TTC549 (cell line): ENCODE results near the gene RAX2.
"Not testable (repeated sequence)": the region's sequence is repeated elsewhere in the genome, so short reads cannot be mapped to it uniquely, and the experiment has no call there.

ENCODE experiments used
- FAIRE-seq: peaks from 2 replicates; lab custom pipeline; 2012; peaks lifted over from hg19 to GRCh38; lab: Jason Lieb, UNC

Gene RAX2

GRCh38 chr19:3771906-3772455, at the start of gene RAX2:
Gene RAX2, minus strand, starts transcription at chr19:3772228. Its CDS starts 486 bp downstream, at chr19:3771742.
- FAIRE-seq = no peak

GRCh38 chr19:3821156-3821555, 49.1 kb upstream of the RAX2 start:
- no peak for FAIRE-seq

- no peak for FAIRE-seq
Measured at GRCh38 chr19:3819989-3820388, 48.0 kb upstream of the RAX2 start.

GRCh38 chr19:3818918-3819317, 46.9 kb upstream of the RAX2 start:
- FAIRE-seq = no peak

- FAIRE-seq = no peak
Measured at GRCh38 chr19:3818466-3818865, 46.4 kb upstream of the RAX2 start.

GRCh38 chr19:3817761-3818160, 45.7 kb upstream of the RAX2 start:
- no peak for FAIRE-seq

GRCh38 chr19:3816566-3817218, 44.7 kb upstream of the RAX2 start:
- FAIRE-seq = no peak

GRCh38 chr19:3816148-3816547, 44.1 kb upstream of the RAX2 start:
- FAIRE-seq = not testable (repeated sequence)

- FAIRE-seq = no peak
Measured at GRCh38 chr19:3814648-3815047, 42.6 kb upstream of the RAX2 start.

- FAIRE-seq = no peak
Measured at GRCh38 chr19:3813473-3814392, 41.7 kb upstream of the RAX2 start.

- FAIRE-seq = no peak
Measured at GRCh38 chr19:3810708-3811355, 38.8 kb upstream of the RAX2 start.

- FAIRE-seq = no peak
Measured at GRCh38 chr19:3809881-3810707, 38.1 kb upstream of the RAX2 start.

GRCh38 chr19:3808420-3809143, 36.6 kb upstream of the RAX2 start:
- no peak for FAIRE-seq

GRCh38 chr19:3807574-3808354, 35.7 kb upstream of the RAX2 start:
- FAIRE-seq = no peak

- FAIRE-seq = no peak
Measured at GRCh38 chr19:3807131-3807480, 35.1 kb upstream of the RAX2 start.

GRCh38 chr19:3805859-3806258, 33.8 kb upstream of the RAX2 start:
- FAIRE-seq = no peak

GRCh38 chr19:3804429-3804828, 32.4 kb upstream of the RAX2 start:
- FAIRE-seq = no peak

GRCh38 chr19:3803986-3804385, 32.0 kb upstream of the RAX2 start:
- no peak for FAIRE-seq

- FAIRE-seq = no peak
Measured at GRCh38 chr19:3803114-3803888, 31.3 kb upstream of the RAX2 start.
